LNCaP clone FGC (cell line): ENCODE results near the gene CUTC.

ENCODE experiments used
- DNase-seq: peaks from one replicate; pipeline ENCODE4 v3.0.0-alpha.2; 2011; ENCODE audit warnings: low read depth
- H3K4me3 ChIP-seq: 2 replicates; pipeline ENCODE4 v1.5.1; 2011; ENCODE audit warnings: mild to moderate bottlenecking, low read depth, low read length, control low read depth
- TF ChIP-seq, protein P1 (sequence below): IDR thresholded peaks from 2 replicates; pipeline ENCODE4 v1.5.1; 2012; ENCODE audit warnings: mild to moderate bottlenecking; ENCODE audit not compliant: control insufficient read depth, insufficient read depth; ENCODE audit errors: extremely low read depth

Gene CUTC

GRCh38 chr10:99768556-99768955, 36.5 kb downstream of the CUTC start:
- no peak for DNase-seq
- TF ChIP-seq, protein P1, sequence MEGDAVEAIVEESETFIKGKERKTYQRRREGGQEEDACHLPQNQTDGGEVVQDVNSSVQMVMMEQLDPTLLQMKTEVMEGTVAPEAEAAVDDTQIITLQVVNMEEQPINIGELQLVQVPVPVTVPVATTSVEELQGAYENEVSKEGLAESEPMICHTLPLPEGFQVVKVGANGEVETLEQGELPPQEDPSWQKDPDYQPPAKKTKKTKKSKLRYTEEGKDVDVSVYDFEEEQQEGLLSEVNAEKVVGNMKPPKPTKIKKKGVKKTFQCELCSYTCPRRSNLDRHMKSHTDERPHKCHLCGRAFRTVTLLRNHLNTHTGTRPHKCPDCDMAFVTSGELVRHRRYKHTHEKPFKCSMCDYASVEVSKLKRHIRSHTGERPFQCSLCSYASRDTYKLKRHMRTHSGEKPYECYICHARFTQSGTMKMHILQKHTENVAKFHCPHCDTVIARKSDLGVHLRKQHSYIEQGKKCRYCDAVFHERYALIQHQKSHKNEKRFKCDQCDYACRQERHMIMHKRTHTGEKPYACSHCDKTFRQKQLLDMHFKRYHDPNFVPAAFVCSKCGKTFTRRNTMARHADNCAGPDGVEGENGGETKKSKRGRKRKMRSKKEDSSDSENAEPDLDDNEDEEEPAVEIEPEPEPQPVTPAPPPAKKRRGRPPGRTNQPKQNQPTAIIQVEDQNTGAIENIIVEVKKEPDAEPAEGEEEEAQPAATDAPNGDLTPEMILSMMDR, result no peak
- H3K4me3 ChIP-seq, result no peak overlapping the region

DNA sequence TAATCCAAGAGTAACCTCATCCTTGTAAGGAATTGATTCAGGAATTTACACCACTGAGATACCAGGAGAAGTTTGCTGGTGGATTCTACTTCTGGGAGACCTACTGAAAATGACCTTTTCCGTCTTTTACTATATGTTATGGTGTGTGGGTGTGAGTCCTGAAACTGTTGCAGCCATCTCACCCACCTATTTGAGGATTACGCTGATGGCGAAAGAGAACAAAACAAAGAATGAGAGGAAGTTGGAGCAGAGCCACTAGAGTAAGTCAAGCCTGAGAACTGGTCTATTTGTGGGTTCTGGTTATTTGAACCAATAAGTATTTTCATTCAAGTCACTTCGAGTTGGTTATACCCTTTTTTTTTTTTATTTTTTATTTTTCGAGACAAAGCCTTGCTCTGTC, 37.7 kb downstream of the CUTC start:
- TF ChIP-seq, protein P1, result no peak
- no peak overlapping the region for H3K4me3 ChIP-seq
- no peak for DNase-seq

GRCh38 chr10:99770408-99771045, 38.5 kb downstream of the CUTC start:
- DNase-seq, result no peak
- H3K4me3 ChIP-seq, result no peak overlapping the region
- TF ChIP-seq, protein P1, result no peak

- no peak for DNase-seq
- H3K4me3 ChIP-seq, result no peak overlapping the region
- TF ChIP-seq, protein P1, result no peak
These were observed 43.8 kb downstream of the CUTC start for GRCh38 chr10:99775850-99776249.

DNA sequence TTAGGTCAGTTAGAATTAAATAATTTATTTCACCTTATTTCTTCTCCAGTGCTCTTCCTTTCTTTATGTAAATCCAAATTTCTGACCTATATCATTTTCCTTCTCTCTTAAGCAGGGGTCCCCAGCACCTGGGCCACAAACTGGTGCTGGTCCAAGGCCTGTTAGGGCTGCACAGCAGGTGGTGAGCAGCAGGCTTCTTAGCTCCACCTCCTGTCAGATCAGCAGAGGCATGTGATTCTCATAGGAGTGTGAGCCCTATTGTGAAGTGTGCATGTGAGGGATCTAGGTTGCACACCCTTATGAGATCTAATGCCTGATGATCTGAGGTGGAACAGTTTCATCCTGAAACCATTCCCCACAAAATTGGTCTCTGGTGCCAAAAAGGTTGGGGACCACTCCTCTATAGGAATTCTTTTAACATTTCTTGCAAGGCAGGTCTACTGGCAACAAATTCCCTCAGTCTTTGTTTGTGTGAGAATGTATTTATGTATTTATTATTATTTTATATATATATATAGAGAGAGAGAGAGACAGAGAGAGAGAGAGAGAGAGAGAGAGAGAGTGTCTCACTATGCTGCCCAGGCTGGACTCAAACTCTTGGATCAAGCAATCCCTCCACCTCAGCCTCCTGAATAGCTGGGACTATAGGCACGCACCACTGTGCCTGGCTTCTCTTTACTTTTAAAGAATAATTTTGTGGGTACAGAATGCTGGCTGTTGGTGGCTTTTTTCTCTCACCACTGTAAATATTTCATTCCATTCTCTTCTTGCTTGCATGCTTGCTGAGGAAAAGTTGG, 46.1 kb downstream of the CUTC start:
- DNase-seq, result no peak
- TF ChIP-seq, protein P1, result no peak

GRCh38 chr10:99779335-99779734, 47.3 kb downstream of the CUTC start:
- no peak for DNase-seq
- TF ChIP-seq, protein P1, result no peak
- no peak overlapping the region for H3K4me3 ChIP-seq

More for the DNA sequence above, 46.1 kb downstream of the CUTC start:
- no peak overlapping the region for H3K4me3 ChIP-seq
